HG02885 (cell line): ENCODE results near the gene RNF208.
A peak's percentile ranks its signal among the peaks of the same experiment; 100 is the strongest.

Source experiments
- ATAC-seq: cut with Tn5 transposase; IDR thresholded peaks from one replicate; pipeline ENCODE4 v1.9.1; 2021; ENCODE audit warnings: mild to moderate bottlenecking; ENCODE audit not compliant: unreplicated experiment, poor library complexity

The RNF208 gene

DNA sequence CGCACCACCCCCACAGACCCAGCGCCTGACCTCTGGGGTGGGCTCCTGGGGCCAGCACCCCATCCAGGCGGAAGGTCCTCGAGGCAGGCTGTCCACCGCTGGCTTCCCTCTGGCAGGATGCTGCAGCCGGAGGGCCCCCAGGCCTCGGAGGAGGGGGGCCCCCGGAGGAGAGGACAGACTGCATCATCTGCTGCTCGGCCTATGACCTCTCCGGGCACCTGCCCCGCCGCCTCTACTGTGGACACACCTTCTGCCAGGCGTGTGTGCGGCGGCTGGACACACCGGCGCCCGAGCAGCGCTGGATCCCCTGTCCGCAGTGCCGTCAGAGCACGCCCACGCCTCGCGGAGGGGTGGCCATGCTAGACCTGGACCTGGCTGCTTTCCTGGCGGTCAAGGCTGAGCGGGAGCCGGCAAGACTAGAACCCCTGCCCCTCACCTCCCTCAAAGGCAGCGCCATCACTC lies 6.5 kb upstream of the RNF208 start:
- no peak for ATAC-seq

GRCh38 chr9:137227853-137228505 lies 5.9 kb upstream of the RNF208 start:
- no peak for ATAC-seq

- no peak for ATAC-seq
These were observed 5.2 kb upstream of the RNF208 start, which contains the start of gene RNF224 for GRCh38 chr9:137227054-137227852. Gene RNF224, plus strand, starts transcription at chr9:137227502. Its CDS starts 834 bp downstream, at chr9:137228336.

GRCh38 chr9:137226338-137227053 lies 4.5 kb upstream of the RNF208 start:
- ATAC-seq: no peak

GRCh38 chr9:137225699-137226331 lies 3.8 kb upstream of the RNF208 start:
- ATAC-seq: no peak

GRCh38 chr9:137224830-137225694 lies 3.0 kb upstream of the RNF208 start, which contains the start of gene CYSRT1:
Gene CYSRT1, plus strand, starts transcription at chr9:137225174. Its CDS starts 448 bp downstream, at chr9:137225622.
- ATAC-seq: no peak

GRCh38 chr9:137223078-137223970 lies 1.3 kb upstream of the RNF208 start:
- peak; percentile 80 for ATAC-seq

GRCh38 chr9:137221506-137222111 lies 431 bp downstream of the RNF208 start:
- no peak for ATAC-seq

DNA sequence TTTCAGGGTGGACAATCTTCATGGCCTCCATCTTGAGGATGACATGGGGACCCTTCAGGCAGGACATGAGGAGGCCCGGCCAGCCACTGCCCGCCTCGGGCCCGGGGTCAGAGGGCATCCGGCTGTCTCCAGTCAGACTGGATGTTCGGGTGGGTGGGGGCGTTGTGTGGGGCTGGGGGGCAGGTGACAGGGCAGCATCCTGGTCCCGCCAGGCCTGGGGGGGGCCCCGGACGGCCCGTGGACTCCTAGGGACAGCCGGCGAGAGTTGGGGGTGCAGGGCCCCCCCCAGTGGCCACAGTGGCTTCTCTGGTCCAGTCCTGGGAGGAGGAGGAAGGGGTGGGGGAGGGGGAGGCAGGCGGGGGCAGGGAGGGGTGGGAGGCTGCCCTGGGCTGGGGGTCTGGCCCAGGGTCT lies 940 bp downstream of the RNF208 start:
- ATAC-seq: no peak

DNA sequence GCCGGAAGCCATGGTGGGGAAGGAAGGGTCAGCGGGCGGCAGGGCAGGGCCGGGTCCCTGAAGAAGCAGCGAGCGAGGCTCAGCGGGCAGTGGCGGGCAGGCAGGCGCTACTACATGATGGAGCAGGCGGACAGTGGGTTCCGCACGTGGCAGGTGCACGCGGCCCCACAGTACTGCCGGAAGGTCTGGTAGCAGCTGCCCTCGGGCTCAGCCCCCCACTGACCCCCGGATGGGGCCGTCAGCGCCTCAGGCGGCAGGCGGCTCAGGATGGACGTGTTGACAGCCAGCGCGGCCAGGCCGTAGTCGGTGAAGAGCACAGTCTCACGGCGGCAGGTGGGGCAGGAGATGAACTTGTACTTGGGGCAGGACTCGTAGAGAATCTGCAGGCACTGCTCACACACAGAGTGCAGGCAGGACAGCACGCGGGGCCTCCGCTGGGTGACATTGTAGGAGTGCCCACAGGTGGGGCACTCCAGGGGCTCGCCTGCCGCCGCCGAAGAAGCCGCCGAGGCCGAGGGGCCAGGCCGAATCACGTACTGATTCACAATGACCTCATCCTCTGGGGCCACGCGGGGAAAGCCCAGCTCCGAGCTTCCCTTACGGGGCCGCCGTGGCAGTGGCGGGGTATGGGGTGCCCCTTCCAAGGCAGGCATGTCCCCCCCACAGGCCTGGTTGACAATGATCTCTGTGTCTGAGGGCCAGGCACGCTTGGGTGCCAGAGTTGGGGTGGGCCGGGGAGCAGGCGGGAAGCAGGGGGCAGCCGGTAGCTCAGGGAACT lies 1.5 kb downstream of the RNF208 start:
- no peak for ATAC-seq

DNA sequence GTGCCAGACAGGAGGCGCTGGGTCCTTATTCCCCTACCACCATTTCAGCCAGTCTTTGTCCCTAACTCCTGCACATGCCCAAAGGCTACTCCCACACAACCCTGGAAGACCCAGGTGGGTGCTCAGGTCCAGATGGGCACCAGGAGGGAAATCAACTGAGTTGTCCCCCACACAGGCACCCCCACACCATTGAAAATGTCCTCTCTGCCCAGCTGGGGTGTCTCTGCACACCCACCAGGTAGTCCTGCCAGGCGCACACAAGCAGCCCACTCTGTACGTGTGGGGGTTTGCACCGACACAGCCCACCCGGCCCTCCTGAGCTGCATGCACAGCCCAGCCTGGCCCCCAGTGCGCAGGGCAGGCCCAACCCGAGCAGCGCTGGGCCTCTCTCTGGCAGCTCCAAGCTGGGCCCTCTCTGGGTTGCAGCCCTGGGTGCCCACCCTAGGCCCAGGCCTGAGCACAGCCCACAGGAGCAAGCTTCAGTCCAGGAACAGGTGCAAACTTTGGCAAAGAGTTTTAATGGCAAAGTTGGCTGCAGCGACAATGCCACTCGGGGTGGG lies 2.2 kb downstream of the RNF208 start:
- ATAC-seq: no peak

GRCh38 chr9:137218754-137219271 lies 3.2 kb downstream of the RNF208 start:
- ATAC-seq: no peak

DNA sequence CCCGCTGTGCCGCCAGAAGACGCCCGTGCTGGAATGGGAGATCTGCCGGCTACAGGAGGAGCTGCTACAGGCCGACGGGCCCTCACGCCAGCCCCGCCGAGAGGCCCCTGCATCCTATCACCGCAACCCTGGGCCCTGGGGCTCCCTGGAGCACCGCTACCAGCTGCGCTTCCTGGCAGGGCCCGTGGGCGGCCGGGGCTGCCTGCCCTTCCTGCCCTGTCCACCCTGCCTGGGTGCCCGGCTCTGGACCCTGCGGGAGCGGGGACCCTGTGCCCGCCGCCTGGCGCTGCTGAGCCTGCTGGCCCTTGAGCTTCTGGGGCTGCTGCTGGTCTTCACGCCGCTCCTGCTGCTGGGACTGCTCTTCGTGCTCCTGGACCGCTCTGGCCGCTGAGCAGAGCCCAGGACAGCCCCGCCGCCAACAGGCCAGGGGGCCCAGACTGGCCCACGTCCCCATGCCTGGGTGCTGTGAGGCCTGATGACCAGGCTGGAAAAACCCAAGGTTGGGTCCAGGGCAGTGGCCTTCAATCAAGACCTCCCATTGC lies 3.8 kb downstream of the RNF208 start:
- ATAC-seq: no peak

GRCh38 chr9:137217276-137218211 lies 4.5 kb downstream of the RNF208 start:
- no peak for ATAC-seq

GRCh38 chr9:137216188-137216965 lies 5.7 kb downstream of the RNF208 start:
- no peak for ATAC-seq
